NCI-H774 (cell line): ENCODE data around the gene SIVA1.

Source experiments
- DNase-seq: peaks from one replicate; lab custom pipeline; 2025; lab: John Stamatoyannopoulos, UW

SIVA1 gene

DNA sequence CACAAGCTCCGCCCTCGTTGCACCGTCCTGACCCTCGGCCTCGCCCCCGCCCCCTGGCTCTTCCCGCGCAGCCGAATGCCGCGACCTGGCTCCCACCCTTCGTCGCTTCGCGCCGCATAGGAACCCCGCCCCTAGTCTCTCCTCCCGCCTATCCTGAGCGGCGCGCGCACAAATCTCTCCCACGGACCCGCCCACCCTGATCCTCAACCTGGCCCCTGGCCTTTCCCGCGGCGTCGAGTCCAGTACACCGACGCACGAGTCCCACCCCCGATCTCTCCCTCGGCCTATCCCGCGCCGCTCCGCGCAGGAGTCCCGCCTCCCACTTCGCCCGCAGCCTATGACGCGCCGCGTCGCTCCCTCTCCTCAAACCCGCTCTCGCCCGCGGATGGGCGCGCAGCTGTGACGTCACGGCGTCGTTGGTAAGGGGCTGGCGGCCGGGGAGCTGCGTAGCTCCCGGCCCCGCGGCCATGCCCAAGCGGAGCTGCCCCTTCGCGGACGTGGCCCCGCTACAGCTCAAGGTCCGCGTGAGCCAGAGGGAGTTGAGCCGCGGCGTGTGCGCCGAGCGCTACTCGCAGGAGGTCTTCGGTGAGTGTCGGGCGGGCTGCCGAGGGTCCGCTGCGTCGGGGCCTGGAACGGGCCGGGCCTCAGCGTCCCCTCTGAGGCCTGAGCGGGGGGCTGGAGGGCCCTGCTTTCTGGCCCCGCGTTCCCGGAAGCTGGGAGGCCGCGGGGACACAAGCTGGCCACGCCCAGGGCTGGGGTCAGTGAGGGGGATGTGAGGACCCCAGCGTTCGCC lies at the start of gene SIVA1:
TSS of gene SIVA1 (plus strand) at position 413 of the 793 bp plus-strand sequence. CDS start at position 468, 55 bp downstream.
- peak; percentile 100 for DNase-seq

GRCh38 chr14:104703269-104703668 lies 49.7 kb upstream of the SIVA1 start:
- no peak for DNase-seq

GRCh38 chr14:104704252-104704651 lies 48.7 kb upstream of the SIVA1 start:
- DNase-seq = no peak

GRCh38 chr14:104705340-104706047 lies 47.5 kb upstream of the SIVA1 start:
- DNase-seq = no peak

GRCh38 chr14:104706733-104707607 lies 46.0 kb upstream of the SIVA1 start:
- DNase-seq = no peak

GRCh38 chr14:104707608-104708595 lies 45.0 kb upstream of the SIVA1 start:
- DNase-seq = no peak

DNA sequence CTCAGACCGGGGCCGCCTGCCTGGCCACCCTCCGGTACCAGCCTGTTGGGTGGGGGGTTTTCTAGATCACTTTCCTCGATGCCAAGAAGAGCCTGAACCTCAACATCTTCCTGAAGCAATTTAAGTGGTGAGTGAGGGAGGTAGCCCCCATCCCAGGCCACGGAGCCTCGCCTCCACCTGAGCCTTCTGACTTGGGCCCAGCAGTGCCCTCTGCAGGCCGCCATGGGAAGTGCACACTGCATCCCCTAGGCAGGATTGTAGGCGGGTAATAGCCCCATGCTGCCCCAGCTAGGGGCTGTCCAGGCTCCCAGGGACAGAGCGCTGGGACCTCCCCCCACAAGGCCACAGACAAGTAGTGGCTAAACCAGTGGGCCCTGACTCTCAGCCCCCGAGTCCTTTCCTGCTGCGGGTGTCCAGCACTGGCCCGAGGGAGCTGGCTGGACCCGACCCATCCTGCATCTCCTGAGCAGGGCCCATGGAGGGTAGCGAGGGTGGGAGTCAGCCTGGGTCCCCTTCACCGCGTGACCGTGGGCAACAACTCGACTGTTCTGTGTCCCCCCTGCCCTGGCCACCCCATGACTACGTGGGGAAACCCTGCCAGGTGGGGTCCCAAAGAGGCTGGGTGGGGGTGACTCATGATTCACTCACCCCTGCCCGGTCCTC lies 44.2 kb upstream of the SIVA1 start:
- peak; percentile 31 for DNase-seq

DNA sequence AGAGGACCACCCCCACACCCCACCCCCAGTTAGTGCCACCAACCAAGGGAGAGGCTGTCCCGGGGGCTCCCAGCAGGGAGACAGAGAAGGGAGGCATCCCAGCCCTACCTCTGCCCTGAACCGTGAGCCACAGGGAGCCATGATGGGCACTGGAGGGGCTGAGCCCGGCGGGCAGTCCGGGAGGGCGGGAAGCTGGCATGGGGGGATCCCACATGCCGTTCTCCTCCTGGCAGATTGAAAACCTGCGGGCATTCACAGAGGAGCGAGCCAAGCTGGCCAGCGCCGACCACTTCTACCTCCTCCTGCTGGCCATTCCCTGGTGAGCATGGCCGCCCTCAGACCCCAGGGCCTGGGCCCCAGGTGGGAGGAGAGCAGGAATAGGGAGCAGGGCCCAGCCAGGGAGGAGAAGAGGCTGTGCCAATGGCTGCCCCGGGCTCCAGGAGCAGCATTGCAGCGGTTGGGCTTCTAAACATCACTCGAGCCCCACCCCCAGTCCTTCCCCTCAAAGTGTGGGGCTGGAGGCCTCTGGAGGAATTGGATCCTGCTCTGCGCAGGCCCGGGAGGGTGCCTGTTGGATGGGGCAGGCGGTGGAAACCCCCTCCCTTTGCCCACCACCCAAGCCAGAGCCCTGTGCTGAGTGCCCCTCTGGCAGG lies 43.4 kb upstream of the SIVA1 start:
- DNase-seq = no peak

DNA sequence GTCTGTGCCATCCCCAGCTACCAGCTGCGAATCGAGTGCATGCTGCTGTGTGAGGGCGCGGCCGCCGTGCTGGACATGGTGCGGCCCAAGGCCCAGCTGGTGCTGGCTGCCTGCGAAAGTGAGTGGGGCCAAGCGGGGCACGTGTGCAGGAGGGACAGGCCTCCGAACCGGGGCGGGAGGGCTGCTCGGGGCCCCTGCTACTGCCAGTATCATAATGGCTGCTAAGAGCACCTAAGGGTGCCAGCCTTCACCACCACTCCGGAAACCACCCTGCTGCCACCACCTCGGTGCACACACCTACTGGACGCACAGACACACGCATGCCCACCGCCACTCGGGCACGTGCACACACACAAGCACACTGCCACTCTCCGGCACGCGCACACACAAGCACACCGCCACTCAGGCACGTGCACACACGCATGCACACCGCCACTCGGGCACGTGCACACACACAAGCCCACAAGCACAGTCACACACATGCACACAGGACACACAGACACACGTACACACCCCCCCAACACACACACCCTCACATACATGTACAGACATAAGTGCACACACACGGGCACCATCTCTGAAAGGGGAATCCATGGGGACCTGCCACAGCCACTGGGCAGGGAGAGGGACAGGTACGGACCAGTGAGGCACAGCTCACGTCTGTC lies 42.7 kb upstream of the SIVA1 start:
- no peak for DNase-seq

DNA sequence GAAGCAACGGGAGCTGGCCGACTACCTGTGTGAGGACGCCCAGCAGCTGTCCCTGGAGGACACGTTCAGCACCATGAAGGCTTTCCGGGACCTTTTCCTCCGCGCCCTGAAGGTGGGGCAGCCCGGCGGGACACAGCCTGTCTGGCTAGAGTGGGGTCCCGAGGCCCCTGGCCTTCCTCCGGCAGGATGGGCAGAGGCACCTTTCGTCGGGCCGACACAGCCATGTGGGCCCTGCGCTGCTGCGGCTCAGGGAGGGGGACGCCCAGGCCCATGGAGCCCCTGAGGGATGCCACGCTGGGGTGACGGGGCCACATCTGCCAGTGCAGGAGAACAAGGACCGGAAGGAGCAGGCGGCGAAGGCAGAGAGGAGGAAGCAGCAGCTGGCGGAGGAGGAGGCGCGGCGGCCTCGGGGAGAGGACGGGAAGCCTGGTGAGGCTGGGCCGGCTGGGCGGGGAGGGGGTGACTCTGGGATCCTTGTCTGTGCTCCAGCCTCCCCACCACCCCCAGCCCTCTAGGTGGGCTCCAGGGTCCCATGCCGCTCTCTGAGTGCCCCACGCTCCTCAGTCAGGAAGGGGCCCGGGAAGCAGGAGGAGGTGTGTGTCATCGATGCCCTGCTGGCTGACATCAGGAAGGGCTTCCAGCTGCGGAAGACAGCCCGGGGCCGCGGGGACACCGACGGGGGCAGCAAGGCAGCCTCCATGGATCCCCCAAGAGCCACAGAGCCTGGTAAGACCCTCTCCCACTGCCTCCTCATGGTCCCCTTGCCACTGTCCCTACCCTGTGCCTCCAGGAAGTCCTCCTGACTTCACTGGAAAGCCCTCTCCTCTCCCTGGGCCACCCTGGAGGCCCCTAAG lies 39.8 kb upstream of the SIVA1 start:
- no peak for DNase-seq

- no peak for DNase-seq
Measured at GRCh38 chr14:104714066-104714465, 38.9 kb upstream of the SIVA1 start.

- DNase-seq = no peak
Measured at GRCh38 chr14:104714681-104715080, 38.3 kb upstream of the SIVA1 start.

- DNase-seq = no peak
Measured at GRCh38 chr14:104715416-104715815, 37.5 kb upstream of the SIVA1 start.

- no peak for DNase-seq
Measured at GRCh38 chr14:104715871-104716270, 37.1 kb upstream of the SIVA1 start.

- no peak for DNase-seq
Measured at GRCh38 chr14:104717137-104717536, 35.8 kb upstream of the SIVA1 start.

GRCh38 chr14:104717646-104718045 lies 35.3 kb upstream of the SIVA1 start:
- DNase-seq = no peak

DNA sequence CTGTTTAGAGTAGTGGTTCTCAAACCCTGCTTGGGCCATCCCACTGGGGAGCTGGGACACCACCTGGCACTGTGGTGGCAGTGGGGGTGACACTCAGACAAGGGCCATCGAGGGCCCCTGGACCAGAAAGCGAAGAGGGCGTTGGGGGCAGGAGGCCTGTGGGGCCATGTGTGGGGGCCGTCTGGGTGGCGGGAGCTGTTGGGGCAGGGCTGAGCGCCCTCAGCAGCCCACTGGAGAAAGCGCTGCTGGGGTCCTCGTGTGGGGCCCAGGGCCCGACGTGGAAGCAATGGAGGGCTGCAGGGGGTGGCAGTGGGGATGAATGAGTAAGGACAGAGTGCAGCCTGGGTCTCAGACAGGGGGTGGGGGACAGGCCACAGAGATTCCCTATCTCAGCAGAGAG lies 34.8 kb upstream of the SIVA1 start:
- DNase-seq = no peak

DNA sequence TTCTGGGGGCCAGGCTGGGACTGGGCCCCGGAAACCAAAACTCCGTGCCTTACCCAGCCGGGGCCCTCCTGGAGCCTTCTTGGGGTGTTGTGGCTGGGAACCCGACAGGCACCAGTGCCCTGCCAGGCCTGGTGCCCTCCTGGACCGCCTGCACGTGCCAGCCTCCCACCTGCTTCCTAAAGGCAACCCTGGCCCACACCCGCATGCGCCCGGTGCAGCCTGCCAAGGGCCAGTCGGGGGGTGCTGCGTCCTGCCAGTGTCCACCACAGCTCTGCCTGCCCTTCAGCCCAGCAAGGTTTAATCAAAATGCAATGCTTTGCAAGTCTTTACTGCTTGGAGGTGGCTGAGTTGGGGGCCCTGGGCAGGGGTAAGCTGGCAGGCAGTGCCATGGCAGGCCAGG lies 34.1 kb upstream of the SIVA1 start:
- no peak for DNase-seq

DNA sequence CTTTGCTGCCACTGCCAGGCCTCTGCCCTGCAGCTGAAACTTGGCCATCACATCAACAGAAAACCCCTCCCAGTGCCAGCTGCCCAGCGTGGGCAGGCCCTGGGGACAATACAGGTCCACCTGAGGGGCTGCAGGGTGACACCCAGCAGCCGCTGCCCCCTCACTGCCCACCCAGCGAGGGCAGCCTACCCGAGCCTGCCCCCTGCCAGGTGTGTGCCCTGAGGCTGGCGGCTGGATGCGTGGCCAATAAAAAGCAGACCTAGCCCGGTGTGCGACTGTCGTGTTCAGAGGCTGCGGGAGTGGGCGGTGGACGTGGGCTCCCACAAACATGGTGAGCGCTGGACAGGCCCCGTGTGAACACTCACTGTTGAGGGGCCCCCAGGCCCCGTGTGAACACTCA lies 33.6 kb upstream of the SIVA1 start:
- no peak for DNase-seq
